ENCODE measurements around the gene TXNDC15.

DNA sequence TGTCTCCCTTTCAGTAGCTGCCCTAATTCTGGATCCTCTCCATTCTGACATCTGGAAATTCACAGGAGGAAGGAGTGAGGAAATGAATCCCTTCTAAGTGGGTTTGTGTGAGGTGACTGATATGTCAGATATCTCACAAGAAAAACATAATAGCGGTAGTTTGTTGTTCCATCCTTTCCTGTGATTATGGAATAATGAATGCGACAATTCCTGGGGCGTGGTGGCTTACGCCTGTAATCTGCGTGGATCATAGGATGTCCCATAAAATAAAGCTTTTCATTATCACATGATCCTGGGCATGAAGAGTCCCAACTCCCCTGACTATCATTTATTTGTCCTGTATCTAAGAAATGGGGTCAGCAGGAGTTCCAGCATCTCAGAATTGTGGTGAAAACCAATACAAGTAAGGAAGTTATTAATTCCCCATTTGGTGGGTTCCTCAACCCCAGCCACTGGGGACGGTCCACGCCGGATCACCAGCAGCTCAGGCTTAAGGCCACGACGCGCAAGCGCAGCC, 28.8 kb upstream of the TXNDC15 start:
- TF ChIP-seq TEAD4 (IDR thresholded peaks at IDR 0.05; ENCODE audit: borderline replicate concordance, insufficient read depth) (no peak), RFX5 (IDR thresholded peaks at IDR 0.05; ENCODE audit: low read length) (no peak), TAF1 (IDR thresholded peaks at IDR 0.05; ENCODE audit: borderline replicate concordance, low read depth, low read length) (no peak), YY1 (IDR thresholded peaks at IDR 0.05; ENCODE audit: low read depth) (no peak), POLR2AphosphoS5 (IDR thresholded peaks at IDR 0.05; ENCODE audit: low read depth, low read length) (no peak), SMC3 (IDR thresholded peaks at IDR 0.05; ENCODE audit: low read depth, low read length) (no peak)
- TF ChIP-seq, protein P1, sequence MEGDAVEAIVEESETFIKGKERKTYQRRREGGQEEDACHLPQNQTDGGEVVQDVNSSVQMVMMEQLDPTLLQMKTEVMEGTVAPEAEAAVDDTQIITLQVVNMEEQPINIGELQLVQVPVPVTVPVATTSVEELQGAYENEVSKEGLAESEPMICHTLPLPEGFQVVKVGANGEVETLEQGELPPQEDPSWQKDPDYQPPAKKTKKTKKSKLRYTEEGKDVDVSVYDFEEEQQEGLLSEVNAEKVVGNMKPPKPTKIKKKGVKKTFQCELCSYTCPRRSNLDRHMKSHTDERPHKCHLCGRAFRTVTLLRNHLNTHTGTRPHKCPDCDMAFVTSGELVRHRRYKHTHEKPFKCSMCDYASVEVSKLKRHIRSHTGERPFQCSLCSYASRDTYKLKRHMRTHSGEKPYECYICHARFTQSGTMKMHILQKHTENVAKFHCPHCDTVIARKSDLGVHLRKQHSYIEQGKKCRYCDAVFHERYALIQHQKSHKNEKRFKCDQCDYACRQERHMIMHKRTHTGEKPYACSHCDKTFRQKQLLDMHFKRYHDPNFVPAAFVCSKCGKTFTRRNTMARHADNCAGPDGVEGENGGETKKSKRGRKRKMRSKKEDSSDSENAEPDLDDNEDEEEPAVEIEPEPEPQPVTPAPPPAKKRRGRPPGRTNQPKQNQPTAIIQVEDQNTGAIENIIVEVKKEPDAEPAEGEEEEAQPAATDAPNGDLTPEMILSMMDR (IDR thresholded peaks at IDR 0.05) = no peak

Measured in SK-N-SH (cell line).